Tibial nerve (tissue), 4 donors: ENCODE results near the gene PTOV1. TPM values are rescaled to one million over a fixed set of nuclear protein-coding genes. Genes with fewer than 3 reads are reported as not detected.

Source experiments
- DNase-seq, 2 donors: peaks; one replicate each; pipeline ENCODE4 v3.0.0-alpha.2; 2019; ENCODE audit warnings: low spot score in 2 of 2
- H3K27ac ChIP-seq, 4 donors: fragments of 200-600 bp; sonication (generic) in 3 of 4; one replicate each; pipeline ENCODE4 v1.5.1; 2017 to 2019; ENCODE audit warnings: mild to moderate bottlenecking in 1 of 4
- H3K27me3 ChIP-seq, 2 donors: fragments of 200-600 bp; sonication (generic) in 1 of 2; one replicate each; pipeline versions ENCODE4 v1.5.1 to v1.6.0; 2017 to 2019
- H3K36me3 ChIP-seq, 3 donors: fragments of 200-600 bp; sonication (generic); one replicate each; pipeline ENCODE4 v1.5.1; 2018 to 2019
- H3K4me1 ChIP-seq, 4 donors: fragments of 200-600 bp; sonication (generic) in 3 of 4; one replicate each; pipeline ENCODE4 v1.5.1; 2017 to 2019
- H3K4me3 ChIP-seq, 4 donors: fragments of 200-600 bp; sonication (generic) in 3 of 4; one replicate each; pipeline ENCODE4 v1.5.1; 2017 to 2019; ENCODE audit warnings: mild to moderate bottlenecking in 1 of 4, moderate library complexity in 1 of 4
- H3K9me3 ChIP-seq, 4 donors: fragments of 200-600 bp; sonication (generic) in 3 of 4; one replicate each; pipeline ENCODE4 v1.5.1; 2017 to 2019
- EP300 ChIP-seq, 2 donors: sonication (generic); formaldehyde crosslinking; IDR thresholded peaks; one replicate each; pipeline ENCODE4 v1.6.1; 2017; ENCODE audit warnings: antibody characterized with exemption in 2 of 2, mild to moderate bottlenecking in 1 of 2
- POLR2A ChIP-seq, 2 donors: fragments of 450-650 bp; IDR thresholded peaks; one replicate each; pipeline ENCODE4 v1.6.1; 2017; ENCODE audit warnings: antibody characterized with exemption in 2 of 2, mild to moderate bottlenecking in 2 of 2, moderate library complexity in 2 of 2
- WGBS, 2 donors: methylation state at CpG; one replicate each; pipeline ENCODE4 v1.1.5; 2018; 5-methylcytosine and 5-hydroxymethylcytosine counted together
- total RNA-seq, 4 donors: library from RNA; depleted of rRNA; stranded (reverse); fragments of >200 nt; gene quantifications; one replicate each; pipeline ENCODE4 v1.1.0, GENCODE V29; 2016
- TF ChIP-seq, protein P1 (sequence below), 5 experiments: fragments of 200-600 bp in 3 of 5; fragments of 450-650 bp in 2 of 5; sonication (generic) in 3 of 5; IDR thresholded peaks; one replicate each; pipeline ENCODE4 v1.5.1; 2016 to 2019; ENCODE audit warnings: antibody characterized with exemption in 5 of 5, mild to moderate bottlenecking in 3 of 5, moderate library complexity in 2 of 5

Gene PTOV1
- total RNA-seq, 4 donors from 2014 or later: 75.6 to 113 (median 91.9) TPM

DNA sequence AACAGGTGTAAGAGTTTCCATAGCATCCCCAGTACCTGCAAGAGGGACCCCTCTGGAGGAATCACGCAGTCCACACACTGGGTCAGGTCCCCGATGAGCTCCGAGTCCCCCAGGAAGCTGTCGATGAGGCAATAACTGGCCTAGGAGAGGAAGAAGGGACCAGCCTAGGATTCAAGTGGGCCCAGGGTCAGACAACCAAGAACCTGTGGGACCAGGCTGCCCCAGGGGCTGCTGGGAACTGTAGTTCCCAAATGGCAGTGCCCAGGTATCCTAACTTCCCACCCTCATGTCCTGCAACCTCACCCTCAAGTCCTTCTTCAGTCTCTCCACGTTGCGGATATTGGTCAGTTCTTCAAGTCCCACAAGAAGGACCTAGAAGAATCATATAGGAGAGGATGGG lies 39.6 kb upstream of the PTOV1 start:
- peaks cover 0 to 18% (median 0%) of the 10 kb centered on the region in 3 donors for H3K36me3 ChIP-seq
- no peak for DNase-seq
- peak overlapping the region in 1 of 4 donors; percentile 8 for H3K27ac ChIP-seq
- H3K4me1 ChIP-seq: peaks cover 0 to 44% (median 10%) of the 10 kb centered on the region in 4 donors
- H3K4me3 ChIP-seq: no peak overlapping the region
- H3K9me3 ChIP-seq: no peaks in the 10 kb centered on the region
- 86 to 91% methylated on average over 6 of the region's 6 CpGs for WGBS, 2 donors
- TF ChIP-seq EP300 (IDR thresholded peaks at IDR 0.05) (no peak), POLR2A (IDR thresholded peaks at IDR 0.05) (no peak)
- TF ChIP-seq, protein P1, sequence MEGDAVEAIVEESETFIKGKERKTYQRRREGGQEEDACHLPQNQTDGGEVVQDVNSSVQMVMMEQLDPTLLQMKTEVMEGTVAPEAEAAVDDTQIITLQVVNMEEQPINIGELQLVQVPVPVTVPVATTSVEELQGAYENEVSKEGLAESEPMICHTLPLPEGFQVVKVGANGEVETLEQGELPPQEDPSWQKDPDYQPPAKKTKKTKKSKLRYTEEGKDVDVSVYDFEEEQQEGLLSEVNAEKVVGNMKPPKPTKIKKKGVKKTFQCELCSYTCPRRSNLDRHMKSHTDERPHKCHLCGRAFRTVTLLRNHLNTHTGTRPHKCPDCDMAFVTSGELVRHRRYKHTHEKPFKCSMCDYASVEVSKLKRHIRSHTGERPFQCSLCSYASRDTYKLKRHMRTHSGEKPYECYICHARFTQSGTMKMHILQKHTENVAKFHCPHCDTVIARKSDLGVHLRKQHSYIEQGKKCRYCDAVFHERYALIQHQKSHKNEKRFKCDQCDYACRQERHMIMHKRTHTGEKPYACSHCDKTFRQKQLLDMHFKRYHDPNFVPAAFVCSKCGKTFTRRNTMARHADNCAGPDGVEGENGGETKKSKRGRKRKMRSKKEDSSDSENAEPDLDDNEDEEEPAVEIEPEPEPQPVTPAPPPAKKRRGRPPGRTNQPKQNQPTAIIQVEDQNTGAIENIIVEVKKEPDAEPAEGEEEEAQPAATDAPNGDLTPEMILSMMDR (IDR thresholded peaks at IDR 0.05): no peak
- H3K27me3 ChIP-seq: no peaks in the 10 kb centered on the region

DNA sequence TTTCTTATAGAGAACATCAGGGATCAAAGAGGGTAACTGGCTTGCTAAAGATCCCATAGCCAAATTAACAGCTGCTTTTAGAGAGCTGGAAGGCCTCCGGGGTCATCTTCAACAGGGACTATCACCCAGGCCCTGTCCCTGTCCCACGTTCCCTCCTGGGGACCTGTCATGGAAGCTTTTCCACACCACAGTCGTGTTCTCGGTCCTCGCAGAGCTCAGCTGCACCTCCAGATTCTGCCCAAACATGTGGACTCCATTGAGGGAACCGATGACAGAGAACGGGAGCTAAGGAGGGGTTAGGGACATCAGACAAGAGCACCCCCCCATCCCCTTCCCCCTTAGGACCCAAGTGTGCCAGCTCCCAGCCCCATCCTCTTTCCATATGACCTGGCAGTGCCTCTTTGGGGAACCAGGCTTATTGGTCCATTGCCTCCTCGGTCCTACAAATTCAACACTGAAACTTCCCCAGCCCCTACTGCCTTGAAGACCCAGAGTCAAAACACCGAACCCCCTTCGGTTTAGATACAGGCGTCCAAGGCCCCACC lies 38.4 kb upstream of the PTOV1 start:
- Histone ChIP-seq H3K27me3 (no peaks in the 10 kb centered on the region), H3K4me1 (peaks cover 0 to 51% (median 12%) of the 10 kb centered on the region in 4 donors), H3K36me3 (peaks cover 0 to 6% (median 0%) of the 10 kb centered on the region in 3 donors), H3K9me3 (no peaks in the 10 kb centered on the region), H3K4me3 (peak overlapping the region; percentile 57 to 85 (median 76)), H3K27ac (peak overlapping the region; percentile 81 to 98 (median 94))
- DNase-seq: no peak
- TF ChIP-seq, protein P1 (IDR thresholded peaks at IDR 0.05): no peak
- TF ChIP-seq POLR2A (IDR thresholded peaks at IDR 0.05): no peak
- TF ChIP-seq EP300 (IDR thresholded peaks at IDR 0.05): no peak
- 40% methylated on average over 11 of the region's 11 CpGs for WGBS, 2 donors

DNA sequence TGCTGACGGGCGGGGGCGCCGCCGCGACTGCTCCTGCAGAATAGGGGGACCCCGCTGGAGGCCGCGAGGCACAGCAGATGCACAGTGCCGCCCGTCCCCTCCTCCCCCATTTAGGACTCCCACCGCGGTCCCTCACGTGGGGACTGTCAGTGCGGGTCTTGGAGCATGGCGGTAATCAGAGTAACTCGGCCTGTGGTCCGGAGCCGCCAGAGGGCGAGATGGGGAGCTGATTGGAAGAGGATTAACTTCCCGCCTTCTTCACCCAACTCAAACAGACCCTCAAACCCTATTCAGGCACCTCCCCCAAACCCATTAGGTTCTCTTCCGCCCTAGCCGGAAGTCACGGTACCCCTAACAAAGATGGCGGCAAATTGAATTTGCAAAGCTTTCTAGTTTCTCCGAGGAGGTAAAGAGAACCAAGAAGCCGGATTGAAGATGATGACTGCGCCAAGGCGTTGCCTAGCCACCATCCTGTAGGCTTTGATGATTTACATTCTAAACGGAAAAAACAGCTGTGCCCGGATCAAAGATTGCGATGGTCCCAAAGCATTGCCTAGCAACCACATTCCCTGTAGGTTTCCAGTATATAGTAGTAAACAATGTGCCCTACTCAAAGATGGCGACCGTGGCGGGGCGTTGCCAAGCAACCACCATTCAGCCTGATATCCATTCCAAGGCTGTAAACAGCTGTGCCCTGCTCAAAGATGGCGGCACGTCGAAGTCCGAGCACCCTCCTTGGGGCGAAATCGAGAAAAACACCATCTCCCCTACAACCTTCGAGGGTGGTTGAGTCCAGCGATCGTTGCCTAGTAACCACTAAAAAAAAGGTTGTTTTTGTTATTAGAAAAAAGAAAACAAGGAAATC lies 37.7 kb upstream of the PTOV1 start, which contains the start of gene FUZ:
Gene FUZ (minus strand): TSS at position 296 of the 865 bp plus-strand sequence. CDS start 186 bp downstream, at position 110.
- DNase-seq: peak; percentile 94 to 97
- Histone ChIP-seq H3K4me1 (peaks cover 0 to 47% (median 11%) of the 10 kb centered on the region in 4 donors), H3K4me3 (peak within 1 kb of the TSS; percentile 57 to 85 (median 76)), H3K9me3 (no peaks in the 10 kb centered on the region), H3K27ac (peak within 1 kb of the TSS; percentile 81 to 98 (median 94)), H3K27me3 (no peaks in the 10 kb centered on the region), H3K36me3 (no peaks in the 10 kb centered on the region)
- TF ChIP-seq EP300 (IDR thresholded peaks at IDR 0.05) (peak; percentile 80 to 94), POLR2A (IDR thresholded peaks at IDR 0.05) (no peak)
- TF ChIP-seq, protein P1 (IDR thresholded peaks at IDR 0.05): peak in 4 of 5 experiments; percentile 8 to 33 (median 22)
- WGBS, 2 donors: 1% methylated on average over 44 to 45 of the region's 45 CpGs

DNA sequence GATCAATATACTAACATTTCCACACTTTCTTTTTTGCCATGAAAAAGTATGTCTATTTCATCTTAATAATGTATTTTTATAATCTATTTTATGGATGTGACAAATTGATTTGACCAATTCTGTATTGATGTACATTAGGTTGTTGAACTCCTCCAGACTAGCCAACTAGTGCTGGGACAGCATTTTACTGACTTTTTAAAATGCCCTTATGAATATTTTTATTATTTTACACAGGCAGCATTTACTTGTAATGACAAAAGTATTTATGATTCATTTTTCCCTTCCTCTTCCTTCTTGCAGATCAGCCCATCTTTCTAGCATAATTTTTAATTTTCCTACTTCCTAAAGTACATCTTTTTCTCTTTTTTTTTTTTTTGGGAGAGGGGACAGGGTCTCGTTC lies 36.9 kb upstream of the PTOV1 start:
- Histone ChIP-seq H3K27ac (peak overlapping the region; percentile 81 to 98 (median 94)), H3K9me3 (no peaks in the 10 kb centered on the region), H3K27me3 (no peaks in the 10 kb centered on the region), H3K4me1 (peaks cover 0 to 46% (median 14%) of the 10 kb centered on the region in 4 donors), H3K36me3 (no peaks in the 10 kb centered on the region), H3K4me3 (peak overlapping the region in 2 of 4 donors; percentile 76 to 85)
- WGBS, 2 donors: 63 to 72% methylated on average over 1 of the region's 1 CpG
- no peak for TF ChIP-seq EP300 (IDR thresholded peaks at IDR 0.05)
- TF ChIP-seq, protein P1 (IDR thresholded peaks at IDR 0.05): no peak
- TF ChIP-seq POLR2A (IDR thresholded peaks at IDR 0.05): no peak
- DNase-seq: no peak
